K562 treated with DMSO at 1 percent for 12 hours (cell line): ENCODE results near the gene ANKRD62. TPM values are rescaled to one million over a fixed set of nuclear protein-coding genes. Genes with fewer than 3 reads are reported as not detected.

Experiments used
- total RNA-seq: library from RNA; unstranded; fragments of 300-600 nt; gene quantifications from 2 replicates; pipeline ENCODE4 v1.2.3, GENCODE V29; 2022; ENCODE audit not compliant: insufficient read depth

The ANKRD62 gene
- total RNA-seq: not detected in 2 replicates

GRCh38 chr18:12093520-12094257 lies at the start of gene ANKRD62:
Gene ANKRD62, plus strand, starts transcription at chr18:12093843. Its CDS starts 175 bp downstream, at chr18:12094018.

Other genes starting within 250 kb of the ANKRD62 start
- gene CHMP1B, start 242.4 kb upstream of the ANKRD62 start, total RNA-seq: 24.6 and 37.8 TPM in 2 replicates
- gene MPPE1, start 185.5 kb upstream of the ANKRD62 start, total RNA-seq: 15.8 and 31.8 TPM in 2 replicates
- 12.8 and 13.7 TPM in 2 replicates for gene IMPA2, start 112.3 kb upstream of the ANKRD62 start, total RNA-seq
- gene CIDEA, start 160.5 kb downstream of the ANKRD62 start, total RNA-seq: not detected in 2 replicates
- 142 and 152 TPM in 2 replicates for gene TUBB6, start 214.4 kb downstream of the ANKRD62 start, total RNA-seq